HEK293 (cell line): ENCODE data around the gene KLHDC7B.

Experiments
- BCL11A ChIP-seq: fragments of 450-650 bp; formaldehyde crosslinking; IDR thresholded peaks from 2 replicates; pipeline ENCODE4 v1.5.1; 2016; ENCODE audit warnings: low read depth, missing biosample characterization, missing genetic modification characterization
- BCL6B ChIP-seq: fragments of 450-650 bp; formaldehyde crosslinking; IDR thresholded peaks from 2 replicates; pipeline ENCODE4 v1.5.1; 2017; ENCODE audit warnings: missing biosample characterization, missing genetic modification characterization
- FEZF1 ChIP-seq: fragments of 450-650 bp; formaldehyde crosslinking; IDR thresholded peaks from 2 replicates; pipeline ENCODE4 v1.5.1; 2016; ENCODE audit warnings: missing biosample characterization, missing genetic modification characterization
- GLIS2 ChIP-seq: fragments of 450-650 bp; formaldehyde crosslinking; IDR thresholded peaks from 2 replicates; pipeline ENCODE4 v1.5.1; 2016; ENCODE audit warnings: missing biosample characterization, missing genetic modification characterization
- IKZF3 ChIP-seq: fragments of 450-650 bp; IDR thresholded peaks from 2 replicates; pipeline ENCODE4 v1.5.0; 2018; ENCODE audit warnings: missing biosample characterization, mild to moderate bottlenecking, missing genetic modification characterization, moderate library complexity
- KLF9 ChIP-seq: fragments of 450-650 bp; formaldehyde crosslinking; IDR thresholded peaks from 2 replicates; pipeline ENCODE4 v1.5.1; 2016; ENCODE audit warnings: missing biosample characterization, missing genetic modification characterization, low read depth
- MEIS1 ChIP-seq: sonication (generic); formaldehyde crosslinking; IDR thresholded peaks from 2 replicates; pipeline ENCODE4 v1.8.1; 2022; ENCODE audit warnings: missing genetic modification reagents, mild to moderate bottlenecking, borderline replicate concordance
- MZF1 ChIP-seq: fragments of 450-650 bp; formaldehyde crosslinking; IDR thresholded peaks from 2 replicates; pipeline ENCODE4 v1.5.1; 2017; ENCODE audit warnings: missing biosample characterization, missing genetic modification characterization, borderline replicate concordance
- RBAK ChIP-seq: fragments of 450-650 bp; formaldehyde crosslinking; IDR thresholded peaks from 2 replicates; pipeline ENCODE4 v1.5.1; 2016; ENCODE audit warnings: missing biosample characterization, missing genetic modification characterization
- SALL2 ChIP-seq: fragments of 450-650 bp; formaldehyde crosslinking; IDR thresholded peaks from 2 replicates; pipeline ENCODE4 v1.5.0; 2017; ENCODE audit warnings: missing biosample characterization, mild to moderate bottlenecking, missing genetic modification characterization, borderline replicate concordance
- YY2 ChIP-seq: fragments of 450-650 bp; formaldehyde crosslinking; IDR thresholded peaks from 2 replicates; pipeline ENCODE4 v1.5.1; 2016; ENCODE audit warnings: missing biosample characterization, missing genetic modification characterization
- ZBTB17 ChIP-seq: fragments of 450-650 bp; formaldehyde crosslinking; IDR thresholded peaks from 2 replicates; pipeline ENCODE4 v1.5.1; 2016; ENCODE audit warnings: missing biosample characterization, missing genetic modification characterization
- ZBTB26 ChIP-seq: fragments of 450-650 bp; formaldehyde crosslinking; optimal IDR thresholded peaks from 2 replicates; pipeline ENCODE3; 2016; ENCODE audit warnings: missing biosample characterization, mild to moderate bottlenecking, missing genetic modification characterization
- ZFHX2 ChIP-seq: fragments of 450-650 bp; formaldehyde crosslinking; conservative IDR thresholded peaks from 2 replicates; pipeline ENCODE4 v1.5.1; 2016; ENCODE audit warnings: missing biosample characterization, missing genetic modification characterization
- ZFP69B ChIP-seq: fragments of 450-650 bp; formaldehyde crosslinking; IDR thresholded peaks from 2 replicates; pipeline ENCODE4 v1.5.1; 2016; ENCODE audit warnings: missing biosample characterization, missing genetic modification characterization
- ZNF157 ChIP-seq: fragments of 450-650 bp; formaldehyde crosslinking; IDR thresholded peaks from 2 replicates; pipeline ENCODE4 v1.5.1; 2016; ENCODE audit warnings: missing biosample characterization, missing genetic modification characterization
- ZNF169 ChIP-seq: fragments of 450-650 bp; formaldehyde crosslinking; IDR thresholded peaks from 2 replicates; pipeline ENCODE4 v1.5.1; 2016; ENCODE audit warnings: missing biosample characterization, missing genetic modification characterization
- ZNF202 ChIP-seq: fragments of 450-650 bp; formaldehyde crosslinking; IDR thresholded peaks from 2 replicates; pipeline ENCODE4 v1.5.1; 2016; ENCODE audit warnings: missing biosample characterization, missing genetic modification characterization, borderline replicate concordance
- ZNF221 ChIP-seq: fragments of 450-650 bp; formaldehyde crosslinking; IDR thresholded peaks from 2 replicates; pipeline ENCODE4 v1.5.1; 2017; ENCODE audit warnings: missing biosample characterization, missing genetic modification characterization, borderline replicate concordance
- ZNF311 ChIP-seq: fragments of 450-650 bp; formaldehyde crosslinking; IDR thresholded peaks from 2 replicates; pipeline ENCODE4 v1.5.1; 2017; ENCODE audit warnings: missing biosample characterization, missing genetic modification characterization, borderline replicate concordance
- ZNF324 ChIP-seq: fragments of 450-650 bp; formaldehyde crosslinking; IDR thresholded peaks from 2 replicates; pipeline ENCODE4 v1.5.1; 2016; ENCODE audit warnings: missing biosample characterization, missing genetic modification characterization
- ZNF335 ChIP-seq: fragments of 450-650 bp; formaldehyde crosslinking; conservative IDR thresholded peaks from 2 replicates; pipeline ENCODE4 v1.5.1; 2016; ENCODE audit warnings: missing biosample characterization, missing genetic modification characterization
- ZNF391 ChIP-seq: fragments of 450-650 bp; formaldehyde crosslinking; IDR thresholded peaks from 2 replicates; pipeline ENCODE4 v1.5.1; 2016; ENCODE audit warnings: low read depth, missing biosample characterization, missing genetic modification characterization, borderline replicate concordance
- ZNF416 ChIP-seq: fragments of 450-650 bp; formaldehyde crosslinking; IDR thresholded peaks from 2 replicates; pipeline ENCODE4 v1.5.1; 2016; ENCODE audit warnings: missing biosample characterization, missing genetic modification characterization
- ZNF501 ChIP-seq: fragments of 450-650 bp; formaldehyde crosslinking; IDR thresholded peaks from 2 replicates; pipeline ENCODE4 v1.5.1; 2016; ENCODE audit warnings: missing biosample characterization, missing genetic modification characterization
- ZNF610 ChIP-seq: fragments of 450-650 bp; formaldehyde crosslinking; IDR thresholded peaks from 2 replicates; pipeline ENCODE4 v1.5.1; 2016; ENCODE audit warnings: missing biosample characterization, missing genetic modification characterization, borderline replicate concordance
- ZNF623 ChIP-seq: fragments of 450-650 bp; formaldehyde crosslinking; IDR thresholded peaks from 2 replicates; pipeline ENCODE4 v1.5.1; 2016; ENCODE audit warnings: missing biosample characterization, missing genetic modification characterization
- ZNF776 ChIP-seq: fragments of 450-650 bp; formaldehyde crosslinking; IDR thresholded peaks from 2 replicates; pipeline ENCODE4 v1.5.0; 2017; ENCODE audit warnings: missing biosample characterization, missing genetic modification characterization, borderline replicate concordance
- TF ChIP-seq, protein P1 (sequence below): fragments of 450-650 bp; formaldehyde crosslinking; IDR thresholded peaks from 2 replicates; pipeline ENCODE4 v1.5.1; 2016; ENCODE audit warnings: missing biosample characterization, missing genetic modification characterization
- TF ChIP-seq, protein P2 (sequence below): fragments of 450-650 bp; formaldehyde crosslinking; IDR thresholded peaks from 2 replicates; pipeline ENCODE4 v1.5.1; 2016; ENCODE audit warnings: missing biosample characterization, missing genetic modification characterization
- TF ChIP-seq, protein P3 (sequence below): fragments of 450-650 bp; formaldehyde crosslinking; IDR thresholded peaks from 2 replicates; pipeline ENCODE4 v1.5.1; 2016; ENCODE audit warnings: missing biosample characterization, missing genetic modification characterization
- TF ChIP-seq, protein P4 (sequence below): fragments of 450-650 bp; formaldehyde crosslinking; IDR thresholded peaks from 2 replicates; pipeline ENCODE4 v1.5.1; 2016; ENCODE audit warnings: missing biosample characterization, missing genetic modification characterization

Gene KLHDC7B

DNA sequence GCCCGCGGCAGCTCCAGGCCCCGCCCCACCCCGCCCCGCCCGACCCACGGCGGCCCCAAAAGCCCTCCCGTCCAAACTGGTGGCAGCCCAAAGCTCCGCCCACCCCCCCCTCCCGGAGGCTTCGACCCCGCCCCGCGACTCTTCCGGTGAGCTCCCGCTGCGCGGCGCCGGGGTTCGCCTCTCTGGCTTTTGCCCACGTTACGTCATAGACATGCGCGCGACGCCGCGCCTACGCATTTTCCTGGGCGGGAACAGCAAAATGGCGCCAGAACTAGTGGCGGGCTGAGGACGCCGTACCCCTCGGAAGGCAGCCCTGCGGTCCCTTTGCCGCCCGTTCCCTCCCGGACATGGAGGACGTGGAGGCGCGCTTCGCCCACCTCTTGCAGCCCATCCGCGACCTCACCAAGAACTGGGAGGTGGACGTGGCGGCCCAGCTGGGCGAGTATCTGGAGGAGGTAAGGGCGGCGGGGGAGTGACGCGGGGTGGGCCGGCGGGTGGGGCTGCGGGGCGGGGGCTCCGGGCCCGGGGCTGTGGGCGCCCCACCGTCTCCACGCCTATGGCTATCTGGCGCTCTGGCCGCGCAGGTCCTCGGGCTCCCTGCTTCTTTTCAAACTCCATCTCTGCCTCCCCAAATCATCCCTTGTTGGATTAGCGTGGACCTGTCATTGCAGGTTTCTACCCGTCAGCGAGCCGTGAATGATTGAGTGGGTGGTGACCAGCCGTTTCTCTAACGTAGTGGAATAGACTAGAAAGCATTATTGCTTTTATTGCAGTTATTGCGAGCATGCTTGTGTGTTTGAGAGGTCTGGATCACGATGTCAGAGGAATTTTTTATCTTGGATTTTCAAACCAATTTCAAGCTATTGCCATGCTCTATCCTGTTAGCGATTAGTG, 37.5 kb upstream of the KLHDC7B start, which contains the start of gene NCAPH2 (continued):
- TF ChIP-seq ZNF416 (tag by site-specific recombination) (no peak), ZBTB26 (tag by site-specific recombination) (peak; percentile 94), ZNF221 (tag by site-specific recombination) (no peak), ZNF202 (no peak), ZNF324 (tag by site-specific recombination) (peak; percentile 92), BCL11A (tag by site-specific recombination) (no peak), ZNF776 (tag by site-specific recombination) (no peak), GLIS2 (peak; percentile 88), ZNF501 (tag by site-specific recombination) (peak; percentile 86), ZBTB17 (tag by site-specific recombination) (peak; percentile 63), ZNF623 (tag by site-specific recombination) (no peak), MEIS1 (CRISPR knock-in tag) (no peak), KLF9 (tag by site-specific recombination) (peak; percentile 93), RBAK (tag by site-specific recombination) (no peak), ZFP69B (tag by site-specific recombination) (peak; percentile 71; the same call in 1 of the 2 replicates), ZNF169 (tag by site-specific recombination) (no peak), MZF1 (tag by site-specific recombination) (no peak), IKZF3 (tag by site-specific recombination) (no peak), FEZF1 (tag by site-specific recombination) (0 out of 2 replicates have a peak, but pooled peaks have one; percentile 16), ZNF335 (tag by site-specific recombination) (peak; percentile 72), ZFHX2 (tag by site-specific recombination) (peak; percentile 98), ZNF311 (tag by site-specific recombination) (no peak), YY2 (tag by site-specific recombination) (peak; percentile 94), ZNF391 (tag by site-specific recombination) (peak; percentile 93; the same call in 1 of the 2 replicates), BCL6B (tag by site-specific recombination) (peak; percentile 55; the same call in 1 of the 2 replicates), ZNF157 (tag by site-specific recombination) (no peak), ZNF610 (no peak), SALL2 (tag by site-specific recombination) (no peak)
- TF ChIP-seq, protein P1, sequence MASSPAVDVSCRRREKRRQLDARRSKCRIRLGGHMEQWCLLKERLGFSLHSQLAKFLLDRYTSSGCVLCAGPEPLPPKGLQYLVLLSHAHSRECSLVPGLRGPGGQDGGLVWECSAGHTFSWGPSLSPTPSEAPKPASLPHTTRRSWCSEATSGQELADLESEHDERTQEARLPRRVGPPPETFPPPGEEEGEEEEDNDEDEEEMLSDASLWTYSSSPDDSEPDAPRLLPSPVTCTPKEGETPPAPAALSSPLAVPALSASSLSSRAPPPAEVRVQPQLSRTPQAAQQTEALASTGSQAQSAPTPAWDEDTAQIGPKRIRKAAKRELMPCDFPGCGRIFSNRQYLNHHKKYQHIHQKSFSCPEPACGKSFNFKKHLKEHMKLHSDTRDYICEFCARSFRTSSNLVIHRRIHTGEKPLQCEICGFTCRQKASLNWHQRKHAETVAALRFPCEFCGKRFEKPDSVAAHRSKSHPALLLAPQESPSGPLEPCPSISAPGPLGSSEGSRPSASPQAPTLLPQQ (tag by site-specific recombination) = peak; percentile 87
- TF ChIP-seq, protein P2, sequence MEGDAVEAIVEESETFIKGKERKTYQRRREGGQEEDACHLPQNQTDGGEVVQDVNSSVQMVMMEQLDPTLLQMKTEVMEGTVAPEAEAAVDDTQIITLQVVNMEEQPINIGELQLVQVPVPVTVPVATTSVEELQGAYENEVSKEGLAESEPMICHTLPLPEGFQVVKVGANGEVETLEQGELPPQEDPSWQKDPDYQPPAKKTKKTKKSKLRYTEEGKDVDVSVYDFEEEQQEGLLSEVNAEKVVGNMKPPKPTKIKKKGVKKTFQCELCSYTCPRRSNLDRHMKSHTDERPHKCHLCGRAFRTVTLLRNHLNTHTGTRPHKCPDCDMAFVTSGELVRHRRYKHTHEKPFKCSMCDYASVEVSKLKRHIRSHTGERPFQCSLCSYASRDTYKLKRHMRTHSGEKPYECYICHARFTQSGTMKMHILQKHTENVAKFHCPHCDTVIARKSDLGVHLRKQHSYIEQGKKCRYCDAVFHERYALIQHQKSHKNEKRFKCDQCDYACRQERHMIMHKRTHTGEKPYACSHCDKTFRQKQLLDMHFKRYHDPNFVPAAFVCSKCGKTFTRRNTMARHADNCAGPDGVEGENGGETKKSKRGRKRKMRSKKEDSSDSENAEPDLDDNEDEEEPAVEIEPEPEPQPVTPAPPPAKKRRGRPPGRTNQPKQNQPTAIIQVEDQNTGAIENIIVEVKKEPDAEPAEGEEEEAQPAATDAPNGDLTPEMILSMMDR (tag by site-specific recombination) = no peak
- TF ChIP-seq, protein P3, sequence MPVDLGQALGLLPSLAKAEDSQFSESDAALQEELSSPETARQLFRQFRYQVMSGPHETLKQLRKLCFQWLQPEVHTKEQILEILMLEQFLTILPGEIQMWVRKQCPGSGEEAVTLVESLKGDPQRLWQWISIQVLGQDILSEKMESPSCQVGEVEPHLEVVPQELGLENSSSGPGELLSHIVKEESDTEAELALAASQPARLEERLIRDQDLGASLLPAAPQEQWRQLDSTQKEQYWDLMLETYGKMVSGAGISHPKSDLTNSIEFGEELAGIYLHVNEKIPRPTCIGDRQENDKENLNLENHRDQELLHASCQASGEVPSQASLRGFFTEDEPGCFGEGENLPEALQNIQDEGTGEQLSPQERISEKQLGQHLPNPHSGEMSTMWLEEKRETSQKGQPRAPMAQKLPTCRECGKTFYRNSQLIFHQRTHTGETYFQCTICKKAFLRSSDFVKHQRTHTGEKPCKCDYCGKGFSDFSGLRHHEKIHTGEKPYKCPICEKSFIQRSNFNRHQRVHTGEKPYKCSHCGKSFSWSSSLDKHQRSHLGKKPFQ (tag by site-specific recombination) = no peak
- TF ChIP-seq, protein P4, sequence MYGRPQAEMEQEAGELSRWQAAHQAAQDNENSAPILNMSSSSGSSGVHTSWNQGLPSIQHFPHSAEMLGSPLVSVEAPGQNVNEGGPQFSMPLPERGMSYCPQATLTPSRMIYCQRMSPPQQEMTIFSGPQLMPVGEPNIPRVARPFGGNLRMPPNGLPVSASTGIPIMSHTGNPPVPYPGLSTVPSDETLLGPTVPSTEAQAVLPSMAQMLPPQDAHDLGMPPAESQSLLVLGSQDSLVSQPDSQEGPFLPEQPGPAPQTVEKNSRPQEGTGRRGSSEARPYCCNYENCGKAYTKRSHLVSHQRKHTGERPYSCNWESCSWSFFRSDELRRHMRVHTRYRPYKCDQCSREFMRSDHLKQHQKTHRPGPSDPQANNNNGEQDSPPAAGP (tag by site-specific recombination) = peak; percentile 99
